Measurements from ENCODE around the gene UGT1A4. TPM values are rescaled to one million over a fixed set of nuclear protein-coding genes. Genes with fewer than 3 reads are reported as not detected.

UGT1A4 gene
- total and polyA plus RNA-seq, 2 of the 8 experiments (the other 6 are each of a cell fraction or from before 2014, with no cell fraction given), result not detected

- no peak for TF ChIP-seq POLR2A (IDR thresholded peaks at IDR 0.05; ENCODE audit: control extremely low read depth in 1 of 2, low read depth in 2 of 2, low read length in 2 of 2)
- TF ChIP-seq SIRT6 (IDR thresholded peaks at IDR 0.05; ENCODE audit: low read length), result no peak
- TF ChIP-seq HDAC2 (IDR thresholded peaks at IDR 0.05; ENCODE audit: borderline replicate concordance in 1 of 2, low read depth in 2 of 2, low read length in 2 of 2), result no peak
- TF ChIP-seq CTBP2 (IDR thresholded peaks at IDR 0.05; ENCODE audit: borderline replicate concordance, insufficient read depth, insufficient read length, low read length), result no peak
- no peak for TF ChIP-seq SRF (IDR thresholded peaks at IDR 0.05; ENCODE audit: low read depth, low read length)
- no peak for TF ChIP-seq GABPA (IDR thresholded peaks at IDR 0.05; ENCODE audit: borderline replicate concordance, insufficient read depth, low read length)
- no peak for TF ChIP-seq KDM4A (IDR thresholded peaks at IDR 0.05; ENCODE audit: low read depth, low read length, severe bottlenecking)
Measured at GRCh38 chr2:233794128-233794658, 75.7 kb downstream of the UGT1A4 start (continued).
